Skin of body (tissue), 2 donors: ENCODE data around the gene DHCR7. TPM values are rescaled to one million over a fixed set of nuclear protein-coding genes. Genes with fewer than 3 reads are reported as not detected.

Experiments used
- DNase-seq: peaks from one replicate; lab custom pipeline; 2025; lab: John Stamatoyannopoulos, UW
- total RNA-seq: library from RNA; depleted of rRNA; stranded (reverse); fragments of >200 nt; gene quantifications from one replicate; pipeline ENCODE4 v1.2.3, GENCODE V29; 2014

The DHCR7 gene
- total RNA-seq, 1 donor from 2014 or later, result 34.5 TPM

DNA sequence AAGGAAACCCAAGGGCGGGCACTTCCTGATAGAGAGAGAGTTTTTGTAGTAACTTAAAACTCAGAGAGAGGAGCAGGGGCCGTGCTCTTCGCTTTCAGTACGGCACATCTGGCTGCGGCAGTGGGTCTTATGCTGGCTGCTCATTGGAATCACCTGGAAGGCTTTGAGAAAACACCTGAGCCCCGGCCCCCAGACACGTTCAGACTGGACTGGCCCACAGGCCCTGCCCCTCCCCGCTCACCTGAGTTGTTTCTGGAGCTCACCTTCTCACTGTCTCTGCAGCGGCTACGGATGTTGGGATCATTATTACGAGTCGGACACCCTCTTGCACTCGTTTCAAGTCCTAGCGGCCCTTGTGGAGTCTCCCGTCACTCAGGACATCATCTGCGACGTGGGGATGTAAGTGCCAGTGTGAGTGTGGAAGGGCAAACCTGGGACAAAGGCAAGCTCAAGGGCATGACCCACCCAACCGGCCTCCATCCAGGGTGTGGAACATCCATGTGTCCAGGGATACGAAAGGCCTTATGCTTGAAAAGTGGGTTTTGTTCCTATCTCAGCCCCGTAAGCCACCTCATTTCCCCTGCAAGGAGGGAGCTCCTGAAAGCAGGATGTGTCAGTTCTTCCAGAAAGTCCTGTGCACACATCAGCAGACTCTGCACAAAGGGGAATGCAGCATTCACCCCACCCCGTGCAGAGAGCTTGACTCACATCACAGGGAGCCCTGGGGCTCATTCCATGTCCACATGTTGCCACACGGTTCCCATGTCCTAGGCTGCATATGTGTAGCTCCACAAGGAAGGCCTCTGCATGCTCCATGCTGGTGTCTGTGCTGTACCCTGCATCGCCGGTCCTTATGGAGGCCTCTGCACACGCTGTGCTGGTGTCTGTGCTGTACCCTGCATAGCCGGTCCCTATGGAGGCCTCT lies 10.2 kb upstream of the DHCR7 start:
- no peak for DNase-seq

DNA sequence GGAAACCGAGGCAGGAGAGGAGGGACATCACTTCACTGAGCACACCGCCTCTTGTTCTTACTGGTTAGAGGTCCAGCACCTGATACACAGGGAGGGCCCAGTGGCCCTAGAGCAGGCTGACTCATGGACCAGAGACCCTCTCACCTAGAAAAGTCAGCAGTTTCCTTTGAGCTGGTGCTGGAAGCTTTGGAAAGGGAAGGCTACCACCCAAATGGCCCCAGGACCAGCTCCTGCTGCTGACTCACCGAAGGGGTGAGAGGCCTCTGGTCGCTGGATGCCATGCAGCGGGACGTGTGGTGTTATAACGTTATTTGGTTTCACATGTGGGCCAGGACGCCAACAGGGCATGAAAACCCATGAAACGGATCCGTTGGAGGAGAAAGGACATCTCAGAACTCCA lies 8.6 kb upstream of the DHCR7 start:
- DNase-seq, result no peak

DNA sequence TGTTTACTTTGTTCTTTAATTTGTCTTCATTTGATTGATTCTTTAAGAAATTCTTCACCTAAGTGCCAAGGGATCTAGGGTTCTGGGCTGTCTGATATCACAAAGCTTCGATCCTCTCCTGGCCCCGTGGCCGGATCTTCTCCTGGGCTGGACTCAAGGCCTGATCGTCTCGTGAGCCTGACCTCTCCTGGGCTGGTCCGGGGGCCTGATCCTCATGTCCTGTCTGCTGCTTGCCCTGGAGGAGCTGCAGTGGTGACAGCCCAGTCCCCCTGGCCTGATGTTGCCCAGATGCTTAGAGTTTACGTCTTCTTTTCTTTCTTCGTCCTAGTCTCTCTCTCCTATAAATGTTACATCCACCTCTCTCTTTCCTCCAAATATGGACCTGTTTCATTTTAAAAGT lies 8.1 kb upstream of the DHCR7 start:
- DNase-seq, result no peak

DNA sequence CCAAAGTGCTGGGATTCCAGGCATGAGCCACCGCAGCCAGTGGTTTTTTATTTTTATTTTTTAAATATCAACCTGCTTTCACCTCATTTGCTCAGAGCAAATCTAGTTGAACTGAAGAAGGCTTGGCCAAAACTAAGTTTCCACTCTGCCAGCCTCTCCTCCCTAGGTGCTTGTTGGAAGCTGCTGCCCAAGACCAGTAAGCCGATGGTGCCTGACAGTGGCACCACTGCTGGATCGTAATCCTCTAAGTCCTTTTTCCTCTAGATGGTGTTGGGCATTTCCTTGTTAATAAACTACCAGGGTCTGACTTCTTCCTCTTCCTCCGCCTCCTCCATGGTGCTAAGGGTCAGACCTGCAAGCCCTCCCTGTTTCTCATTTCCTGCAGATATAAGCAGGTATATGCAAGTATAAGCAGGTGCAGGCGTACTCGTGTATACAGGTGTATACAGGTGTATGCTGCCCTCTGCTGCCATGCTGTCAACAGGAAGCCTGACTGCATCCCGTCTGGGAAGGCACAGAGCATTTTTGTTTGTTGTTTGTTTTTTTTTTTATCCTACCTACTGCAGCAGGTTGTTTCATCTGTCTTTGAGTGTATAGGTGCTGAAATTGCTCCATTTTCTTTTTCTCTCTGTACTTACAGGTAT lies 6.4 kb upstream of the DHCR7 start:
- DNase-seq, result no peak

DNA sequence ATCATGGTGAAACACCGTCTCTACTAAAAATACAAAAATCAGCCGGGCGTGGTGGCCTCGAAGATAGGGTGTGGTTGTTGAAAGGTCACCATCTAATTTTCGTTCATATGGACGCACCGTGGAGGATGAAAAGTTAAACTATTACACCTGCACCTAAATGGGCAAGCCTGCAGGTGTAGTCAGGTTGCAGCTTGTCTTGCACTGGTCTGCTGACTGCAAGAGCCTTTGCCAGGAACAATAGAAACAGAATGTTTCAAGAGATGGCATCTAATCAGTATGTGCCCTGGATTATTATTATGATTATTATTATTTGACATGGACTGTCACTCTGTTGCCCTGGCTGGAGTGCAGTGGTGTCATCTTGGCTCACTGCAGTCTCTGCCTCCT lies 5.7 kb upstream of the DHCR7 start:
- DNase-seq, result no peak

DNA sequence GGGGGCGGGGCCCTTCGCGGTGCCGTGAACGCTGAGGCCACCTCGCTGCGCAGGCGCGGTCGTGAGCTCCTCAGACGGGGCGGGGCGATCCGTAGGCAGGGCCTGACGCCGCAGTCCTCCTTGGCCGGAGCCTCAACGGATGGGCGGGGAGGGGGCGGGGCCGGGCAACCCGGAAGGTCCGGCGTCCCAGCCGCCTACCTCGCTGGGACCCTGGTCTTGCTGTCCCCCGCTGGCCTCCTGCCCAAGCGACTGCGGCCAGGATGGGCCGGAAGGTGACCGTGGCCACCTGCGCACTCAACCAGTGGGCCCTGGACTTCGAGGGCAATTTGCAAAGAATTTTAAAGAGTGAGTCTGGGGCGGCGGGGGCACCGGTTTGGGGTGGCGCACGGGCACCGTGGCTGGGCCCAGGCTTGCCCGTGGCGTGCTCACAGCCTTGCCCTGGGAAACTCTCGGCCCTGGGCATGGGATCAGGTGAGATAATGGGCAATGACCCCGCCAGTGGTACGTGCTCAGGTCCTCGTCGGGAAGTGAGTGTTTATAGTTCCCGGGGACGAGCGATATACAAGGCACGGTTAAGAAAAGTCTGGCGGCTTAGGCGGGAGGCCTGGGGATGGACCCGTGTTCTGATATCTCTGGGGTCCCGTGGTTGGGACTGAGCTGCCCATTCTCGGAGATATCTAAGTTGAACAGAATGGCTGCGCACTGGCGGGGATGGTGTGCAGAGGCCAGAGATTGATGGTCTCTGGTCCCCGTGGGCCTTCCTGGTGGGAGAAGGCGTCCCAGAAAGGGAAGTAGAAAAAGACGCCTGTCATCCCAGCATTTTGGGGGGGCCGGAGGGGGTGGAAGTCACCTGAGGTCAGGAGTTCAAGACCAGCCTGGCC lies 5.1 kb upstream of the DHCR7 start, which contains the start of gene NADSYN1:
NADSYN1 (plus strand) TSS at position 167 of the 881 bp plus-strand sequence; CDS start at position 261, 94 bp downstream.
- peak; percentile 86 for DNase-seq

DNA sequence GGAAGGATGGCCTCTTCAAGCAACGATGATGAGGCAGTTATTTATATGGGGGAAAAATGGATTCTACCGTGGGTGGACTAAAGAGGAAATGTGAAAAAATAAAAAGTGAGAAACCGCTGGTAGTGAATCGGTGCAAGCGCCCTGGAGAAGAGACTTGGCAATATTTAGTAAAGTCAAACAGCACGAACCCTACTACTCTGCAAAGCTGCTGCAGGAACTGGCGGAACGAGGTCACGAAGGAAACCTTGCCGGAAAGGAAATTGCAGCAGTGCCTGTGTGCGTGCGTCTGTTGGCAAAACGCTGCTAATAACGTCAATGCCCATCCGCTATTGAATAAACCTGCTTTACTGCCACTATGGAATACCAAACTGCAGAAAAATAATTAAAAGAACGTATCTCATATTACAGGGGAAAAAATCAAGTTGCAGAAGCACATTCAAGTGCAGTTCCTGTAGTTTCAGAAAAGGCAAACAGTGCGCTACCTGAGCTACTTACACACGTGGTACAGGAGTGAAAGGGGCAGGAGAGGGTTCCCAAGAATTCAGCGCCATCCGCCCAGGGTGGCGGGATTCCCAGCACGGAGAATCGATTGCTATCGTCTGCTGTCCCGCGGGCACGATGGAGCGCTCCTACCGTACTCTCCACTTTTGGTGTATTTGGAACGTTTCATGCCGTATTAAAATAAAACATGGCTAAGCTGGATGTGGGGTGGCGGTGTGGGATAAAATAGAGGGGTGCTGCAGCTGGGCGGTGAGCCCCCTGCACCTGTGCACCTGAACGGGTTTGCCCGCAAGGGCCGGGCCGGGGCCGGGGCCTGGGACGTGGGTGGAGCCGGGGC lies 4.2 kb upstream of the DHCR7 start:
- peak; percentile 44 for DNase-seq

DNA sequence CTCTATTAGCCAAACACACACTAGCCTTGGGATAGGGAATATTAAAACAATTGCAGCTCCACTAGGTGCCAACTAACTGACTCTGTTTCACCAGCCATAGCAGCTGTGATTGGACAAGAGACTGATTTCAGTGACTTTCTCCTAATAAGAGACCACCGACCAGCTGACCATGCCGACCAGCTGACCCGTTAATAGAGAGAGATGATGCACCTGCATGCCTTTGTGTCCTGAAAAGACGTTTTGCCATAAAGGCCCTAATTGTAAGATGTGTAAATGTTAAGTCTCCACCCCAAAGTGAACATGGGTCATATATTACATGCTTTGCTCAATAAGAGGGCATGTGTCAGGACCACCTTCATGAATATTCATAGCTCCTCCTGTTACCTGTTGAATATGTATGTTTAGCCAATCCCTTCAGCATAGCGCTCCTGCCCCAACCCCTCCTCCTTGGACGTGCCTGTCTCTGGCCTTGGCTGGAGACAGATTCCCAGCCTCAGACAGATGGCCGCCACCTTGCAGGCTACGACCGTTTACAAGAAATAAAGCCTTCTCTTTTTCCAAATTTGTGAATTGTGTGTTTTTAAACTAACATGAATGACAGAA lies 3.5 kb upstream of the DHCR7 start:
- DNase-seq, result no peak

DNA sequence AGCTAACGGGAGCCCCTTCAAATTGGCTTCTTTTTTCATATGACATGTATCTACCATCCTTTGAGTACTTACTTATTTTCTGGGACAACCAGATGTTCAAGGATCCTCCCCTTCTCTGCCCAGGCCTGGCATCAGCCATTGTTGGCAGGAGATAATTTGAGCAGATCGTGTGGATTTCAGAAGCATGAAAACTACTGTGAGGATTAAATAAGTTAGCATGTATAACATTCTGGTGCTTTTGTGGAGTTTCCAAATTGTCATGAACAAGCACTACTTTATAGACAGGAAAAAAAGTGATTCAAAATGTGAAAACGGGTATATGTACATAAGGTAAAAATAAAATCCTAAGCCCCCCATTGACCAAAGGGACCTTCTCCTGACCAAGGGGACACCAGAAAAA lies 2.7 kb upstream of the DHCR7 start:
- no peak for DNase-seq

DNA sequence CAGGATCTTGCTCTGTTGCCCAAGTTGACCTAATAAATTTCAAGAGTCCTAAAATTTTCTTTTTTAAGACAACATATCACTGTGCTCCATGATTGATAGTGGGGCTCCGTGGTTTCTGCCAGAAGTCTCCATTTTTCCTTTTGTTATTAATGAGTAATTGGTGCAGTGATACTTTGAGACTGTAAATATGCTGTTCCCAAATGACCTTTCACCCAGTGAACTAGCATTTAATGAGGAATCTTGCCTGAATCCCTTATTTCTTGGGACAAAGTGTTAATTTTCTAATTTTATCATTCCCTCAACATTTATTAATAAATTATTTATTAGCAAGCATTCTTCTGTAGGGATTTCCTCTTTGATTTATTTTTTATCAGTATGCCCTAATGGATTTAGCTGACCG lies 2.3 kb upstream of the DHCR7 start:
- no peak for DNase-seq

DNA sequence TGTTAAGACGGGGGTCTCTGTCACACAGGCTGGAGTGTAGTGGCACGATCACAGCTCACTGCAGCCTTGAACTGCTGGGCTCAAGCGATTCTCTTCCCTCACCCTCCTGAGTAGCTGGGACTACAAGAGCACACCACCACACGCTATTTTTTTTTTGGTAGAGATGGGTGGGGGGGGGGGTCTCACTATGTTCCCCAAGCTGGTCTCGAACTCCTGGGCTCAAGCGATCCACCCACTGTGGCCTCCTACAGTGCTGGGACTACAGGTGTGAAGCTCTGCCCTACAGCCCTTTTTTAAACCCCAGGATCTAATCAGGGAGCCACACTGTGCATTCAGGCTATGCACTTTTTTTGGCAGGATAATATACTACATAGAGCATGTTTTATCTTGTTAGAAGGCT lies 1.4 kb upstream of the DHCR7 start:
- no peak for DNase-seq

DNA sequence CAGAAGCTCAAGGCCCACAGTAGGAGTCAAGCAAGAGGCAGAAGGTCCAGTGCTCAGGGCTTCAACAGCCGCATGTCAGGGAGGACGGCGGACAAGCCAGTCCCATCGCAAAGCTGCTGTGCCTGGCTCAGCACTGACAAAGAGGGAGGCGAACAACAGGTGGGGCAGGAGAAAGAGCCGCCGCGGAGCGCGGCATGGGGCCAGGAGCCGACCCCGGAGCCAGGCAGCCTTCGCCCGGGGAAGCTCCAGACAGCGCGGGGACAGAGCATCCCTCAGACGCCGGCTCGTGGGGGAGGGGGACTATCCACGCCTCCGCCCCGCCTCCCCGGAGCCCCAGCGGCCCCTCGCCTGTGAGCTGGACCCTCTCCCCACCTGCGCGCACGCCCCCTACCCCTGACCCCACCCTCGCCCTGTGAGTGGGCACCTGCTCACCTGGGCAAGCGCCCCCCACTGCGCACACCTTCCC lies 369 bp downstream of the DHCR7 start:
- no peak for DNase-seq

DNA sequence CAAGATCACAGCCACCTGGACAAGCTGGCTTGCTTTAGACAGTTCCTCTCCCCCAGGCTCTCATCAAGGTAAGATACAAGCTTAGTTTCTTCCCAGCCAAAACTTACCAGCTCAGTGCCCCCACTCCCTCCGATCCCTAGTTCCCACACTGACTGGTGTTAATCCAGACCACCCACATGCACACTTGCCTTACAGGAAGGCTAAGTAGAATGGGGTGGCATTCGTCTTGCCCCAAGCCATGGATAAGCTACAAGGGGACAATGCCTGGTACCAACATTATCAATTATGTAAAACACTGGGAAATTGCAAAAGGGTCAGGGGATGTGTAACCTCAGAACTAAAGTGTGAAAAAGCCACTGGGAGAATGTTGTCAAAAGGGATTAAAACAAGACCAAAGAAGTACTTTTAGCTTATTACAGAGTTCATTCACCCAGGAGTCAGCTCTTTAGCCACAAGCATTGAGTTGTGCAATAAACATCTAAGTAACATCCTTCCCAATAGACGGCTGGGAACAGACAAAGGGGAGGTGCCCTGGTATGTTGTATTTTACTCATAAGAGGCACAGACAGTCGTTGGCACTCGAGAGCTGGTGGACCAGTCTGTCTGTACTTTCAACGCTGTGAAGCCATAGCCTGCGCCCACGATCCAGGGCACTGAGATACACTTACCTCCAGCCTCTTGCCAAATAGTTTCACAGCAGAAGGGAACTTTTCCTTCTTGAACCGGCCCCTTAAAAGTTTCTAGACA lies 1.1 kb downstream of the DHCR7 start:
- DNase-seq, result no peak

DNA sequence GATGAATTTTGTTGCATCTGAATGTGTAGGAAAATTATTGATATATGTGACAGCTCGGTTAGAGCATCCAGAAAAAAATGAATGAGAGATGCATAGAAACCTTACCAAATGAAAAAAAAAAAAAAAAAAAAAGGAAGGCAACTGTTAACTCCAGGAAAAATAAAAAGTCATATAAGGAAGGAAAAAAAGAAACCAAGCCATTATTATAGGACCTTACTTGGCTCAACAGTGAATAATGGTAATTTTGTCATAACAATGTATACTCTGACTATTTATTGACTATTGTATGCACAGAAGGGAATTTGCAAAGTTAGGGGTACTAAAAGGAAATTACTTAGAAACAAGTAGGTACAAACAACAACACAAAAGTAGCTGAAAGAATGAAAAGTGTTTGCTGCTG lies 2.0 kb downstream of the DHCR7 start:
- no peak for DNase-seq

DNA sequence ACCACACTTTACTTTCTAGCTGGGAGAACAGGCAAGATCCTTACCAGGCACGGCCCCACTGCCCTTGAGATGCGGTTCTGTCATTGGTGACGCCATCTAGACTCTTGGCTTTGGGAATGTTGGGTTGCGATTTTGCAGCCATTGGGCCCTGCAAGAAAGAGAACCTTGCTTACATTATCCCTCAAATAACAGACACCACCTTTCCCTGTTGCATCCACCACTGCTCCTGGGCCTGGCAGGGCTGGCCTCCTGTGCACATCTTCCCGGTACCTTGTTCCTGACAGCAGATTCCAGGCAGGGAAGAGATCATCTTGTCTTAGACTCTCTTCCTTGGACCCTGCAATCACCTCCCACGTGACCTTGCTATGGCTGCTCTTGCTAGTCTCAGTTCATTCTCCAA lies 3.4 kb downstream of the DHCR7 start:
- no peak for DNase-seq

DNA sequence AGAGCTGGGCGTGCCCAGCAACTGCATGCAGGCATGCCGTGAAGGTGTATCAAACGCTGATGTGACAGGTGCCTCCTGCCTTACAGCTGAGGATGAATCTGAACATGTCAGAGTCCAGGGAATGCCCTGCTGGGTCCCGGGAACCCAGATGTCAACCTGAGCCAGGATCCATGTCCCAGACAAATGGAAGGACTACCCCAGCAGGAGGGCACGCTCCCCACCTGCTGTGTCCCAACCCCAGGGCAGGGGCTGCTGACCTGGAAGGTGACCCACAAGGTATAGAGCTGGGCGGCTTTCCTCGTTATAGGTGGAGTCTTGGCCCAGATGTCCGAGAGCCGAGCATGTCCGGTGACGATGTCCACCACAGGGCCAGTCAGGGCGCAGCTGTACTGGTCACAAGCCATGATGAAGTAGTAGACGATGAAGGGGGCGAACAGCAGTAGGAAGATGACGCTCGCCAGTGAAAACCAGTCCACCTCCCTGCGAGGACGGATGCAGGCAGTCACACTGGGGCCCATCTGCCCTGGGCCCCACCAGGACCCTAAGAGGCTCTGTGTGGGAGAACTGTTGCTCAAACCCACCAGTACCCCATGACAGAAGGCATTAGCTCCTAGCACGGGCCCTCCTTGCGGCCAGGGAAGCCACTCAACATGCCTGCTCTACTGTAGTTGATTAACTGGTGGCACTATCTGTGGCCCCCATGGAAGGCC lies 4.3 kb downstream of the DHCR7 start:
- no peak for DNase-seq

DNA sequence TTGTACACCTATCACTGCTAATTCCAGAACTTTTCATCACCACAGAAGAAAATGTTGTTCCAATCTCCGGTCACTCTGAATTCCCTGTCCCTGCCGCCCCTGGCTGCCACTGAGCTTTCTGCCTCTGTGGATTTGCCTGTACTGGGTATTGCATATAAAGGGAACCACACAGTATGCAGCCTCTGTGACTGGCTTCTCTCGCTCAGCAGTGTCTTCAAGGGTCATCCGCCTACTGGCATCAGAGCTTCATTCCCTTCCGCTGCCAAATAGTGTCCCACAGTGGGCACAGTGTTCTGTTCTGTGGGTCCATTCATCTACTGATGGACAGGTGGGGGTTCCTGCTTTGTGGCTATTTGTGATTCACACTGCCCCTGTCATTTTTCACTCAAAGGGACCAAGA lies 5.3 kb downstream of the DHCR7 start:
- DNase-seq, result no peak

DNA sequence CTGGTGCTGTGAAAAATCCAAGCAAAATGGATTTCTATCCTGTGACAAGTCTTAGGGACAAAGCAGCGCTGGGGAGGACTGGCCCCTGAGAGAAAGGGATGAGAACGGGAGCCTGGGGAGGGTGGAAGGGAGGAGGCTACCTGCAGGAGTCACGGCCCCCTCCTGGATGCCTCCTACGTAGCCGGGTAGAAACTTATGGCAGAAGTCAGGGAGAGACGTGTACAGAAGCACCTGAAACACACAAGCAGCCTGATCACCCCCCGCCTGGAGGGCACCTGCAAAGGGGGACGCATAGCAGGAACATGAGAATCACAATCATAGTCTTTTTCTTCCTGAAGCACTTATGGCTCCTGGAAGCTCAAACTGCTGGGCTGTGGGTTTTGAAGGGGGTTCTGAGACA lies 6.1 kb downstream of the DHCR7 start:
- no peak for DNase-seq

DNA sequence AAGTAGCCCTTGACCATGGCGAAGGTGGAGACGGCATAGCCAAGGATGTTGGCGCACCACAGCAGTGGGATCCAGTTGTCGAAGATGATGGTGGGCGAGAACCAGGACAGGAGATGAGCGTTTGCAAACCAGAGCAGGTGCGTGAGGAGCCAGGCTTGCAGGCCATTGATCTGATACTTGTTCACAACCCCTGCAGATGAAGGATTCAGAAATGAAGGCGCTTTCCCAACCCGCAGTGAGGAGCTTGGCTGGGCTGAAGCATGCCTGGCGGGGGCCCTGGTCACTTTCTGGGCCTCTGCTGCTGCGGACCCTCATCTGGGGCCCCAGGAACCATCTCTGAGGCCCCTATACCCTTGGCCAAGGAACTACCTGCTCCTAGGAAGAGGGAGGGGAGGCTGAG lies 6.9 kb downstream of the DHCR7 start:
- no peak for DNase-seq
